Erythroblast (primary cell): ENCODE measurements around the gene PTPRN.

Experiments used
- GATA1 ChIP-seq: IDR thresholded peaks from 2 replicates; pipeline ENCODE4 v1.6.1; 2011; ENCODE audit warnings: low read depth, mild to moderate bottlenecking, control low read depth, low read length, moderate library complexity
- POLR2A ChIP-seq: IDR thresholded peaks from 2 replicates; pipeline ENCODE4 v1.6.1; 2011; ENCODE audit warnings: mild to moderate bottlenecking, low read length

DNA sequence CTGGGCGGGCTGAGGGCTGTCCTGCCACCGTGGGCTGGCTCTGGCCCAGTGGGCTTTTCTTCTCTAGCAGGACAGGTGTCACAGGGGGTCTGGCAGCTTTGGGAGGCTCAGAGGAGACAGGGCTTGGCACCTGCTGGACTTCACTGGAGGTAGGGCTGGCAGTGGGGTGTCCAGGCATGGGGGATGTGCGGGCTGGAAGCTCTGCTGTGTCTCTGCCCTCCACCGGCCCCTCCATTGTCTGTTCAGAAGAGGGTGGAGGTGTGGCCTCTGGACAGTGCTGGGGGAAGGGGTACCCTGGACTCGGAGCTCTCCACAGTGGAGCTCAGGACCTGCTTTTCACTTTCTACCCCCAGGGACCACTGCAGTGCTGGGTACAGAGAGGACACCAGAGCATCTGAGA is 9.2 kb downstream of the PTPRN start:
- TF ChIP-seq POLR2A (no peak), GATA1 (no peak)
